Breast epithelium (tissue), 3 donors: ENCODE results near the gene PRPF18.

Experiments
- CTCF ChIP-seq, 3 donors: fragments of 450-650 bp; IDR thresholded peaks; one replicate each; pipeline ENCODE4 v1.5.1; 2016 to 2017; ENCODE audit warnings: antibody characterized with exemption in 3 of 3, mild to moderate bottlenecking in 3 of 3, moderate library complexity in 3 of 3
- POLR2AphosphoS5 ChIP-seq, 3 donors: sonication (generic); formaldehyde crosslinking; IDR thresholded peaks; one replicate each; pipeline ENCODE4 v1.6.1; 2017; ENCODE audit warnings: antibody characterized with exemption in 3 of 3

- TF ChIP-seq CTCF (IDR thresholded peaks at IDR 0.05) (no peak), POLR2AphosphoS5 (IDR thresholded peaks at IDR 0.05) (no peak)
These were observed 22.2 kb upstream of the PRPF18 start for GRCh38 chr10:13564576-13564975.
